Panc1 (cell line): Measurements from ENCODE around the gene ADAMTS2. TPM values are rescaled to one million over a fixed set of nuclear protein-coding genes. Genes with fewer than 3 reads are reported as not detected.

Experiments
- ATAC-seq: fragments of 200-7000 bp; cut with Tn5 transposase; 2 replicates; pipeline ENCODE4 v1.9.1; 2020; ENCODE audit warnings: mild to moderate bottlenecking, moderate library complexity
- BruUV-seq: library from RNA; stranded (reverse); fragments of 400-500 nt; replicated peaks from 2 replicates; lab custom pipeline; 2021; lab: Mats Ljungman, UMichigan
- CTCF ChIA-PET: fragments of 300-600 bp; sonication (Branson Sonifier 250); formaldehyde crosslinking; loops from one replicate; lab custom pipeline; 2022; ENCODE audit warnings: antibody characterized with exemption; lab: Charles Lee
- POLR2A ChIA-PET: fragments of 300-600 bp; sonication (Branson Sonifier 250); formaldehyde crosslinking; loops from one replicate; lab custom pipeline; 2022; ENCODE audit warnings: antibody characterized with exemption; lab: Charles Lee
- DNase-seq: peaks from one replicate; pipeline ENCODE4 v3.0.0-alpha.2; 2010; ENCODE audit warnings: low read depth, low spot score
- H3K27ac ChIP-seq: 2 replicates; pipeline ENCODE4 v1.5.1; 2011; ENCODE audit warnings: mild to moderate bottlenecking, low read length, inconsistent platforms
- H3K27me3 ChIP-seq: fragments of 200-500 bp; sonication (Bioruptor generic); 2 replicates; pipeline ENCODE4 v1.6.0; 2014; ENCODE audit warnings: low read length, inconsistent platforms; ENCODE audit not compliant: control insufficient read depth, insufficient read depth
- H3K36me3 ChIP-seq: fragments of 200-500 bp; sonication (Bioruptor generic); 2 replicates; pipeline ENCODE4 v1.5.1; 2014; ENCODE audit warnings: inconsistent platforms, mild to moderate bottlenecking, low read length, moderate library complexity; ENCODE audit not compliant: control insufficient read depth, insufficient read depth
- H3K4me1 ChIP-seq: 2 replicates; pipeline ENCODE4 v1.5.1; 2011; ENCODE audit warnings: inconsistent platforms, mild to moderate bottlenecking, low read length, moderate library complexity; ENCODE audit not compliant: control insufficient read depth, insufficient read depth
- H3K4me3 ChIP-seq, 2 experiments: 2 replicates each; pipeline ENCODE4 v1.5.1; 2011 to 2012; ENCODE audit warnings: low read depth in 2 of 2, low read length in 2 of 2, mild to moderate bottlenecking in 2 of 2, inconsistent platforms in 1 of 2, moderate library complexity in 1 of 2
- H3K9me3 ChIP-seq: fragments of 200-500 bp; sonication (Bioruptor generic); 2 replicates; pipeline ENCODE4 v1.5.1; 2014; ENCODE audit warnings: low read depth, mild to moderate bottlenecking, inconsistent platforms, low read length, moderate library complexity; ENCODE audit not compliant: control insufficient read depth, insufficient read depth
- CTCF ChIP-seq: fragments of 450-650 bp; IDR thresholded peaks from 2 replicates; pipeline ENCODE4 v1.5.1; 2017; ENCODE audit warnings: mild to moderate bottlenecking
- POLR2AphosphoS5 ChIP-seq: IDR thresholded peaks from 2 replicates; pipeline ENCODE4 v1.6.1; 2012; ENCODE audit warnings: mild to moderate bottlenecking, low read depth, low read length, moderate library complexity
- REST ChIP-seq, 2 experiments: IDR thresholded peaks; 2 replicates each; pipeline ENCODE4 v1.6.1; 2011 to 2012; ENCODE audit warnings: low read depth in 2 of 2, control low read depth in 1 of 2, low read length in 1 of 2, mild to moderate bottlenecking in 1 of 2, moderate library complexity in 1 of 2; ENCODE audit not compliant: insufficient read depth in 1 of 2
- SIN3A ChIP-seq: IDR thresholded peaks from 2 replicates; pipeline ENCODE4 v1.6.1; 2012; ENCODE audit warnings: low read depth, mild to moderate bottlenecking, low read length, moderate library complexity, borderline replicate concordance; ENCODE audit not compliant: insufficient read depth
- TCF7L2 ChIP-seq: IDR thresholded peaks from 2 replicates; pipeline ENCODE4 v1.6.1; 2011; ENCODE audit warnings: mild to moderate bottlenecking, low read depth, low read length, inconsistent platforms
- in situ Hi-C: cut with HindIII; loops from 2 replicates; pipeline ENCODE4 v1.10.0; 2016; ENCODE audit warnings: low sequenced_read_pairs, low pct_unique_long_range_greater_than_20kb
- intact Hi-C: fragments of 100-400 bp; cut with micrococcal nuclease; formaldehyde crosslinking; loops from one replicate; pipeline ENCODE4 v1.10.0; 2022; ENCODE audit not compliant: unreplicated experiment
- total RNA-seq: library from RNA; stranded (reverse); gene quantifications from one replicate; pipeline ENCODE4 v1.2.1, GENCODE V29; 2021; ENCODE audit not compliant: unreplicated experiment

ADAMTS2 gene
- total RNA-seq, 1 experiment from 2014 or later, result 0.13 TPM

GRCh38 chr5:179208706-179209358 is 136.4 kb downstream of the ADAMTS2 start:
- Histone ChIP-seq H3K27ac (no peak overlapping the region), H3K36me3 (no peaks in the 10 kb centered on the region), H3K4me3 (no peak overlapping the region), H3K9me3 (no peaks in the 10 kb centered on the region), H3K27me3 (no peaks in the 10 kb centered on the region), H3K4me1 (no peaks in the 10 kb centered on the region)
- POLR2A ChIA-PET, result no interaction called here
- in situ Hi-C loops (no loop called here), intact Hi-C loops (no loop called here)
- TF ChIP-seq SIN3A (no peak), CTCF (no peak), TCF7L2 (no peak), POLR2AphosphoS5 (no peak), REST (IDR thresholded peaks at IDR 0.05; ENCODE audit: insufficient read depth in 1 of 2, low read depth in 2 of 2, low read length in 1 of 2) (no peak)
- peak; percentile 33; the same call in 1 of the 2 replicates for ATAC-seq
- BruUV-seq, result no TSS peak
- DNase-seq, result no peak
- CTCF ChIA-PET, result no interaction called here

- ChIA-PET POLR2A (no interaction called here), CTCF (no interaction called here)
- BruUV-seq, result no TSS peak
- intact Hi-C loops (no loop called here), in situ Hi-C loops (no loop called here)
- no peaks in the 10 kb centered on the region for H3K9me3 ChIP-seq
- no peak for TF ChIP-seq TCF7L2
- no peak for TF ChIP-seq POLR2AphosphoS5
- no peak for TF ChIP-seq SIN3A
- TF ChIP-seq CTCF, result no peak
- TF ChIP-seq REST (IDR thresholded peaks at IDR 0.05; ENCODE audit: insufficient read depth in 1 of 2, low read depth in 2 of 2, low read length in 1 of 2), result no peak
- H3K4me3 ChIP-seq, result no peak overlapping the region
- H3K27ac ChIP-seq, result no peak overlapping the region
- no peaks in the 10 kb centered on the region for H3K4me1 ChIP-seq
- H3K36me3 ChIP-seq, result no peaks in the 10 kb centered on the region
- no peak for DNase-seq
- no peak for ATAC-seq
- no peaks in the 10 kb centered on the region for H3K27me3 ChIP-seq
Observed at GRCh38 chr5:179207920-179208705, 137.1 kb downstream of the ADAMTS2 start.
